Testis (tissue), 2 donors: ENCODE results near the gene RABGAP1L.

Experiments
- POLR2A ChIP-seq: fragments of 450-650 bp; IDR thresholded peaks from one replicate; pipeline ENCODE4 v1.6.1; 2017; ENCODE audit warnings: antibody characterized with exemption, mild to moderate bottlenecking, moderate library complexity
- TF ChIP-seq, protein P1 (sequence below), 3 experiments: fragments of 450-650 bp in 2 of 3; fragments of 200-600 bp in 1 of 3; sonication (generic) in 1 of 3; IDR thresholded peaks; one replicate each; pipeline ENCODE4 v1.5.1; 2016 to 2019; ENCODE audit warnings: antibody characterized with exemption in 3 of 3, mild to moderate bottlenecking in 2 of 3, moderate library complexity in 1 of 3

DNA sequence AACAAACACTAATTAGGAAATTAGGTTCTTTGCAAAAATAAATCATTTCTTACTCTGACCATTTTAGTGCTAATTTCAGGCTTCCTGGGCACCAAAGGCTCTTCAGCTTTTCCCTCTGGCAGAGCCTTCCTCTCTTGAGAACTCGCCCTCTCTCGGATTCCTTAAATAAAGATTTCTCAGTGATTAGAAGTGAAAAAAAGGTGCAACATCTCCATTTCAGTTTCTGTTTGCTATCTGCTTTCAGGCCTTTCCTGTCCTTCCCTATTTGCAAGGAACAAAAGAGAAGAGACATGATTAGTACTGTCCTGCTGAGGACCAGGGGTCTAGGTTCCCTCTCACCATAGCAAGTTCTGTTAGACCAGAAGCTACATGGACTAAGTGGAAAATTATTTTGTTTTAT is 812.6 kb downstream of the RABGAP1L start:
- TF ChIP-seq, protein P1, sequence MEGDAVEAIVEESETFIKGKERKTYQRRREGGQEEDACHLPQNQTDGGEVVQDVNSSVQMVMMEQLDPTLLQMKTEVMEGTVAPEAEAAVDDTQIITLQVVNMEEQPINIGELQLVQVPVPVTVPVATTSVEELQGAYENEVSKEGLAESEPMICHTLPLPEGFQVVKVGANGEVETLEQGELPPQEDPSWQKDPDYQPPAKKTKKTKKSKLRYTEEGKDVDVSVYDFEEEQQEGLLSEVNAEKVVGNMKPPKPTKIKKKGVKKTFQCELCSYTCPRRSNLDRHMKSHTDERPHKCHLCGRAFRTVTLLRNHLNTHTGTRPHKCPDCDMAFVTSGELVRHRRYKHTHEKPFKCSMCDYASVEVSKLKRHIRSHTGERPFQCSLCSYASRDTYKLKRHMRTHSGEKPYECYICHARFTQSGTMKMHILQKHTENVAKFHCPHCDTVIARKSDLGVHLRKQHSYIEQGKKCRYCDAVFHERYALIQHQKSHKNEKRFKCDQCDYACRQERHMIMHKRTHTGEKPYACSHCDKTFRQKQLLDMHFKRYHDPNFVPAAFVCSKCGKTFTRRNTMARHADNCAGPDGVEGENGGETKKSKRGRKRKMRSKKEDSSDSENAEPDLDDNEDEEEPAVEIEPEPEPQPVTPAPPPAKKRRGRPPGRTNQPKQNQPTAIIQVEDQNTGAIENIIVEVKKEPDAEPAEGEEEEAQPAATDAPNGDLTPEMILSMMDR (IDR thresholded peaks at IDR 0.05): no peak
- TF ChIP-seq POLR2A: no peak
